KMS-11 (cell line): ENCODE results near the gene PDE1A.

ENCODE experiments used
- H2AFZ ChIP-seq: fragments of 200-600 bp; sonication (generic); 2 replicates; pipeline ENCODE4 v1.6.1; 2016; ENCODE audit warnings: antibody characterized with exemption, mixed run types, low read depth
- H3K27ac ChIP-seq: fragments of 200-600 bp; sonication (generic); 2 replicates; pipeline ENCODE4 v1.6.1; 2016; ENCODE audit warnings: mild to moderate bottlenecking, mixed run types
- H3K27me3 ChIP-seq: fragments of 200-600 bp; sonication (generic); 2 replicates; pipeline ENCODE4 v1.6.1; 2017; ENCODE audit warnings: mild to moderate bottlenecking, low read depth, mixed run types, moderate library complexity; ENCODE audit not compliant: insufficient read depth
- H3K36me3 ChIP-seq: fragments of 200-600 bp; sonication (generic); 2 replicates; pipeline ENCODE4 v1.6.1; 2017; ENCODE audit warnings: mild to moderate bottlenecking, mixed run types; ENCODE audit not compliant: insufficient read depth
- H3K4me1 ChIP-seq: fragments of 200-600 bp; sonication (generic); 2 replicates; pipeline ENCODE4 v1.6.1; 2016; ENCODE audit warnings: mild to moderate bottlenecking, low read depth, mixed run types; ENCODE audit not compliant: poor library complexity, severe bottlenecking
- H3K4me2 ChIP-seq: fragments of 200-600 bp; sonication (generic); 2 replicates; pipeline ENCODE4 v1.7.0; 2016; ENCODE audit warnings: mild to moderate bottlenecking, mixed run types
- H3K4me3 ChIP-seq: fragments of 200-600 bp; sonication (generic); IDR thresholded peaks from 2 replicates; pipeline ENCODE4 v1.6.1; 2017; ENCODE audit warnings: low read depth, low read length, mixed read lengths; ENCODE audit not compliant: insufficient read depth
- H3K79me2 ChIP-seq: fragments of 200-600 bp; sonication (generic); 2 replicates; pipeline ENCODE4 v1.6.1; 2016; ENCODE audit warnings: low read depth, mixed run types; ENCODE audit not compliant: insufficient read depth
- H3K9ac ChIP-seq: fragments of 200-600 bp; sonication (generic); 2 replicates; pipeline ENCODE4 v1.6.1; 2016; ENCODE audit warnings: mild to moderate bottlenecking, mixed run types
- H4K20me1 ChIP-seq: fragments of 200-600 bp; sonication (generic); 2 replicates; pipeline ENCODE4 v1.6.1; 2016; ENCODE audit warnings: mild to moderate bottlenecking, mixed run types; ENCODE audit not compliant: insufficient read depth
- TF ChIP-seq, protein P1 (sequence below): fragments of 200-600 bp; sonication (generic); conservative IDR thresholded peaks from 2 replicates; pipeline ENCODE4 v1.6.1; 2017; ENCODE audit warnings: low read depth, mild to moderate bottlenecking, antibody characterized with exemption, low read length, moderate library complexity, mixed read lengths

Gene PDE1A

DNA sequence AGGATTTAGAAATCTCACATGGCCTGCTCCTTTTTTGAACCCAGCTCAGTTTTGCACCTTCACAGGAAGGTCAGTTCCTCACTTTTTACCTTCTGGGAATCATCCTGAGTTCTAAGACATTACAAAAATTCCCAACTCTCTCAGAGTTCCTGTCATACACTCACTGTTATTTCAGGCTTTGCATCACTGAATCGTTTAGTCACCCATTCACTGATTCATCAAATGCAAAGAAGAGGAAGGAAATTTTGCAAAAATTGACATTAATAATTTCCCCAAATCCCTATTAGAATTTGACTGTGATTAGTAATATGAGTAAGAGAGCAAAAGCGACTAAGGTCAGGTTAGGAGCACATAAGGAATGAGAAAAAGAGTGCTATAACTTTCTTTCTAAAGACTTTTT is 197.5 kb downstream of the PDE1A start:
- H3K9ac ChIP-seq: no peak overlapping the region
- no peak overlapping the region for H2AFZ ChIP-seq
- H3K79me2 ChIP-seq: no peaks in the 10 kb centered on the region
- H4K20me1 ChIP-seq: no peaks in the 10 kb centered on the region
- H3K4me3 ChIP-seq: no peak overlapping the region
- H3K4me1 ChIP-seq: no peaks in the 10 kb centered on the region
- no peak overlapping the region for H3K27ac ChIP-seq
- H3K4me2 ChIP-seq: no peak overlapping the region
- no peaks in the 10 kb centered on the region for H3K27me3 ChIP-seq
- TF ChIP-seq, protein P1, sequence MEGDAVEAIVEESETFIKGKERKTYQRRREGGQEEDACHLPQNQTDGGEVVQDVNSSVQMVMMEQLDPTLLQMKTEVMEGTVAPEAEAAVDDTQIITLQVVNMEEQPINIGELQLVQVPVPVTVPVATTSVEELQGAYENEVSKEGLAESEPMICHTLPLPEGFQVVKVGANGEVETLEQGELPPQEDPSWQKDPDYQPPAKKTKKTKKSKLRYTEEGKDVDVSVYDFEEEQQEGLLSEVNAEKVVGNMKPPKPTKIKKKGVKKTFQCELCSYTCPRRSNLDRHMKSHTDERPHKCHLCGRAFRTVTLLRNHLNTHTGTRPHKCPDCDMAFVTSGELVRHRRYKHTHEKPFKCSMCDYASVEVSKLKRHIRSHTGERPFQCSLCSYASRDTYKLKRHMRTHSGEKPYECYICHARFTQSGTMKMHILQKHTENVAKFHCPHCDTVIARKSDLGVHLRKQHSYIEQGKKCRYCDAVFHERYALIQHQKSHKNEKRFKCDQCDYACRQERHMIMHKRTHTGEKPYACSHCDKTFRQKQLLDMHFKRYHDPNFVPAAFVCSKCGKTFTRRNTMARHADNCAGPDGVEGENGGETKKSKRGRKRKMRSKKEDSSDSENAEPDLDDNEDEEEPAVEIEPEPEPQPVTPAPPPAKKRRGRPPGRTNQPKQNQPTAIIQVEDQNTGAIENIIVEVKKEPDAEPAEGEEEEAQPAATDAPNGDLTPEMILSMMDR: no peak
- H3K36me3 ChIP-seq: no peaks in the 10 kb centered on the region

DNA sequence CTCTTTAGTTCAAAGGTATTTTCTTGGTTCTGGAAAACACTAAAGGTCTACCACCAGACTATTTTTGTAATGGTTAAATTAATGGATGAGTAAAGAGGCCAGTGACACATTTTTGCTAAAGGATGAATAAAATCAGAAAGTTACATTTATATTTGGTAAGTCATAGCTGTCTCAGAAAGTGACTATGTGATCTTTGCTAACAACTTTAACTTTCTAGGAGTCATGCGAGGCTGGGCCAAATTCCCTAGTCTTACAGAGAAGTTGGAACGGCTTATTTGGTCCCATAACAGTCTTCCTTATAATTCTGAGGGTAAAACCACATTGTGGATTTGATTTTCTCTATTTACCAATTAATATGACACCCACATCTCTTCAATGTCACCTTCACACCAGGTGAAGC is 198.1 kb downstream of the PDE1A start:
- Histone ChIP-seq H3K4me2 (no peak overlapping the region), H3K36me3 (no peaks in the 10 kb centered on the region), H2AFZ (no peak overlapping the region), H4K20me1 (no peaks in the 10 kb centered on the region), H3K9ac (no peak overlapping the region), H3K79me2 (no peaks in the 10 kb centered on the region), H3K4me3 (no peak overlapping the region), H3K27me3 (no peaks in the 10 kb centered on the region), H3K4me1 (no peaks in the 10 kb centered on the region), H3K27ac (no peak overlapping the region)
- TF ChIP-seq, protein P1: no peak

DNA sequence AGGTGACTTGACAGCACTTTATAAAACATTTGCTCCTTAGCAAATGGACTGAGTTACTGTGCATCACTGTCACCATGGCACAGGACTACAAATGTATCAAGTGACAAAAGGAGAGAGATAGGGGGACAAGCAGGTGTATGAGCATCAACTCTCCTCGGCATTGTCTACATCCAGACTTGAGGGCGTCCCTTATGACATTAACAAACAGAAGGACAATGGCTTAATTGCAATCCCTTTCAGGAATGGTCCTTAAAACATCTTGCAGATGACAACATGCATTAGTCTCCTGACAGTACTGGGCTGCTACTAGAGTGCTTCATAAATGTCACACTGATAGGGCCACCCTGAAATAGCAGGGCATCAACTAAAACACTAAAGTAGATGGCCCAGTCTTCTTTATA is 198.8 kb downstream of the PDE1A start:
- no peaks in the 10 kb centered on the region for H3K36me3 ChIP-seq
- H3K9ac ChIP-seq: no peak overlapping the region
- TF ChIP-seq, protein P1: no peak
- H3K79me2 ChIP-seq: no peaks in the 10 kb centered on the region
- H2AFZ ChIP-seq: no peak overlapping the region
- H3K27me3 ChIP-seq: no peaks in the 10 kb centered on the region
- H4K20me1 ChIP-seq: no peaks in the 10 kb centered on the region
- no peak overlapping the region for H3K4me3 ChIP-seq
- H3K4me2 ChIP-seq: no peak overlapping the region
- no peaks in the 10 kb centered on the region for H3K4me1 ChIP-seq
- H3K27ac ChIP-seq: no peak overlapping the region

DNA sequence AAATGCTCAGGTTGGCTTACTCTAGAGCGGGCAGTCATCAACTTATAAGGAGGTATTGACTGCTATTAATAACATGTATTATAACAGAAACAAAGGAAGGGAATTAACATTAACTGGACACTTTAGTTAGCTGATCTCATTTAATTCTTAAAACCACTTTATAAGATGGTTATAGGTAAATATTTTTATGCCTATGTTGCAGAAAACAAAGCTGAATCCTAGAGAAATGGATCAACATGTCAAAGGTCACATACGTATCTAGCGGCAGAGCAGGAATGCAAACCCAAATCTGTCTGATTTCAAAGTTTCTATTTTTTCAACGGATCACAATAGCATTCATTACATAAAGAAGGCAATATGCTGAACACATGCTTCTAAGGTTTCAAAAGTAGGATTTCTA is 200.0 kb downstream of the PDE1A start:
- no peaks in the 10 kb centered on the region for H4K20me1 ChIP-seq
- H3K27ac ChIP-seq: no peak overlapping the region
- H3K9ac ChIP-seq: no peak overlapping the region
- H3K4me3 ChIP-seq: no peak overlapping the region
- H3K79me2 ChIP-seq: no peaks in the 10 kb centered on the region
- H2AFZ ChIP-seq: no peak overlapping the region
- H3K27me3 ChIP-seq: no peaks in the 10 kb centered on the region
- no peaks in the 10 kb centered on the region for H3K36me3 ChIP-seq
- H3K4me2 ChIP-seq: no peak overlapping the region
- no peaks in the 10 kb centered on the region for H3K4me1 ChIP-seq
- TF ChIP-seq, protein P1: no peak

DNA sequence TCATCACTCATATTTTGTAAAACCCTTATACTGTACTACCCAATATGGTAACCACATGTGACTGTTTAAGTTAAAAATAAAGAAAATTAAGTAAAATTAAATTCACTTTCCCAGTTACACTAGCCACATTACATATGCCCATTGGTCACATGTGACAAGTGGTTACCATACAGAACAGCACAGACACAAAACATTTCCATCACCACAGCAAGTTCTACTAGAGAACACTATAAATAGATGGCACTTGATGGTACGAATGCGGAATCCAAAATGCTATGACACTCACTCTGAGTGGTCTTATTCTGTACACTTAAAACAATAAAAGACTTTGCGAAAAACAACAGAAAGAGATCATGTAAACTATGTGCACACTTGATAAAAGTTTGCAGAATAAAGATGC is 202.2 kb downstream of the PDE1A start:
- H3K4me2 ChIP-seq: no peak overlapping the region
- H2AFZ ChIP-seq: no peak overlapping the region
- H3K27ac ChIP-seq: no peak overlapping the region
- H3K36me3 ChIP-seq: no peaks in the 10 kb centered on the region
- H3K27me3 ChIP-seq: no peaks in the 10 kb centered on the region
- no peak overlapping the region for H3K9ac ChIP-seq
- TF ChIP-seq, protein P1: no peak
- H3K4me1 ChIP-seq: no peaks in the 10 kb centered on the region
- no peaks in the 10 kb centered on the region for H3K79me2 ChIP-seq
- H4K20me1 ChIP-seq: no peaks in the 10 kb centered on the region
- H3K4me3 ChIP-seq: no peak overlapping the region
